Measurements from ENCODE around the gene RAB44.

DNA sequence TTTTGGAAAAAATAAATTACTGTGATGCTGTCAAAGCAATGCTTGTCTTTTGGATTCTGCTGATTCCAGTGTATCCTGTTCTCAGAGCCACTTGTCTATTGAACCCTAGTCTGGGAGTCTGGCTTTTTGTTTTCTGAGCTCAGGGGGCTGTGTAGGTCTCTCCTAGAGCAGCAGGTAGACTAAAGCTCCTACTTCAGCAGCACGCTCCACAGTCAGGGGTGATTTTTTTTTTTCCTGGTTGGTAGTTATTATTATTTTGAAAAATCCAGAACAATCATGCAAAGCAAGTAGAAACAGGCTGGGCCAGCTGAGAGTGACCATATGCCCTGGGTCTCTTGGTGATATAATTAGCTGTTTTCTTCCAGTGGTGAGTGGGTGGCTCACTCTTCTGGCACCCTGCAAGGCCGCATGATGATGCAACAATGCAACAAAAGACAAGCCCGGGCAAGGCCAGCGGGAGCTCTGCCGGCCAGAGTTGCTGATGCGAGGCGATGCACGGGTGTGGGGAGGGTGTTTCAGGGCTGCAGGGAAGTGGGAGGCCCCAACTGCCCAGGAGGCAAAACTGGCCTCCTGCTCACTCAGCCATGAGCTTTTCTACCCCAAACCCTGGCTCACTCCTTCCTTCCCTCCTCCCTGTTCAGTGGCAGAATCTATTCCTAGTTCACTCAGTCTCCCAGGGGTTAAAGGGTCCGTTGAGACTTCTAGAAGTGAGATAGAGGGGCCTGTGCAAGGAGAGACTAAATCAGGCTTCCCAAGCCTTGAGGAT lies 30.6 kb upstream of the RAB44 start:
- TF ChIP-seq, protein P1, sequence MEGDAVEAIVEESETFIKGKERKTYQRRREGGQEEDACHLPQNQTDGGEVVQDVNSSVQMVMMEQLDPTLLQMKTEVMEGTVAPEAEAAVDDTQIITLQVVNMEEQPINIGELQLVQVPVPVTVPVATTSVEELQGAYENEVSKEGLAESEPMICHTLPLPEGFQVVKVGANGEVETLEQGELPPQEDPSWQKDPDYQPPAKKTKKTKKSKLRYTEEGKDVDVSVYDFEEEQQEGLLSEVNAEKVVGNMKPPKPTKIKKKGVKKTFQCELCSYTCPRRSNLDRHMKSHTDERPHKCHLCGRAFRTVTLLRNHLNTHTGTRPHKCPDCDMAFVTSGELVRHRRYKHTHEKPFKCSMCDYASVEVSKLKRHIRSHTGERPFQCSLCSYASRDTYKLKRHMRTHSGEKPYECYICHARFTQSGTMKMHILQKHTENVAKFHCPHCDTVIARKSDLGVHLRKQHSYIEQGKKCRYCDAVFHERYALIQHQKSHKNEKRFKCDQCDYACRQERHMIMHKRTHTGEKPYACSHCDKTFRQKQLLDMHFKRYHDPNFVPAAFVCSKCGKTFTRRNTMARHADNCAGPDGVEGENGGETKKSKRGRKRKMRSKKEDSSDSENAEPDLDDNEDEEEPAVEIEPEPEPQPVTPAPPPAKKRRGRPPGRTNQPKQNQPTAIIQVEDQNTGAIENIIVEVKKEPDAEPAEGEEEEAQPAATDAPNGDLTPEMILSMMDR (IDR thresholded peaks at IDR 0.05): no peak
- no peak for TF ChIP-seq POLR2A (IDR thresholded peaks at IDR 0.05)

All from right lobe of liver (tissue), 4 donors.